Esophagus squamous epithelium (tissue), 4 donors: Measurements from ENCODE around the gene UBE3C.

Source experiments
- POLR2A ChIP-seq, 4 donors: fragments of 450-650 bp; IDR thresholded peaks; one replicate each; pipeline ENCODE4 v1.6.1; 2017; ENCODE audit warnings: antibody characterized with exemption in 4 of 4, mild to moderate bottlenecking in 4 of 4, moderate library complexity in 3 of 4
- TF ChIP-seq, protein P1 (sequence below), 6 experiments: fragments of 450-650 bp in 4 of 6; fragments of 200-600 bp in 2 of 6; sonication (generic) in 2 of 6; IDR thresholded peaks; one replicate each; pipeline ENCODE4 v1.5.1; 2016 to 2019; ENCODE audit warnings: antibody characterized with exemption in 6 of 6, mild to moderate bottlenecking in 4 of 6, moderate library complexity in 4 of 6

DNA sequence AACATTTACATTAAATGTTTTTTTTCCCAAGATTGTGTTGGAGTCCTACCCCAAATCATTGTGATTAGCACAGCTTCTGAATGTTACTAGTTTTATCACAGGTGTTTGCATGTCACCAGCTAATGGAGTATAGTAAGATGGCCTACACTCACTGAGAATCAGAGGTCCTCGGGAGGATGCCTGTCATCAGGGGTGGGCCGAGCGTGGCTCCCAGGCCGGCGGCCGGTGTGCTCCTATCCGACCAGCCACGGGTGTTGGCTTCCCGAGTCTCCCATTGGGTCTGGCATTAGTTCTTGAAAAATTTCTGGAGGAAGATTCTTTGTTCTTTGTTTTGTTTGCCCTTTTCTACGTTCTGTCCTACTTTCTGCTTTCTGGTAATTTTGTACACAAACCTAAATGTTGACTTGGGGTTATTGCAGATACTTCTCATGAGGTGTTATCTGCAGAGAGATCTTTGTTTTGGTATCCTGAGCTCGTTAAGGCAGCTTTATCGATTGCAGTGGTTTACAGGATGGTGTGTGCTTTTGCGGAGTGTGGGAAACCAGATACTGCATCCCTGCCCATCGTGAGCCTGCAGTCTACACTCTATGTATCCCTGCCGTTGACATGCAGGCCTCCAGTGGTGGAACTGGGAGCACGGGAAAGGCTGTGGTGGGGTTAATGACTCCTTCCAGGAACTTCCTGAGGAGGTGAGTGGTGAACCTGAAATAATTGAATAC is 130.8 kb downstream of the UBE3C start:
- no peak for TF ChIP-seq POLR2A (IDR thresholded peaks at IDR 0.05)
- TF ChIP-seq, protein P1, sequence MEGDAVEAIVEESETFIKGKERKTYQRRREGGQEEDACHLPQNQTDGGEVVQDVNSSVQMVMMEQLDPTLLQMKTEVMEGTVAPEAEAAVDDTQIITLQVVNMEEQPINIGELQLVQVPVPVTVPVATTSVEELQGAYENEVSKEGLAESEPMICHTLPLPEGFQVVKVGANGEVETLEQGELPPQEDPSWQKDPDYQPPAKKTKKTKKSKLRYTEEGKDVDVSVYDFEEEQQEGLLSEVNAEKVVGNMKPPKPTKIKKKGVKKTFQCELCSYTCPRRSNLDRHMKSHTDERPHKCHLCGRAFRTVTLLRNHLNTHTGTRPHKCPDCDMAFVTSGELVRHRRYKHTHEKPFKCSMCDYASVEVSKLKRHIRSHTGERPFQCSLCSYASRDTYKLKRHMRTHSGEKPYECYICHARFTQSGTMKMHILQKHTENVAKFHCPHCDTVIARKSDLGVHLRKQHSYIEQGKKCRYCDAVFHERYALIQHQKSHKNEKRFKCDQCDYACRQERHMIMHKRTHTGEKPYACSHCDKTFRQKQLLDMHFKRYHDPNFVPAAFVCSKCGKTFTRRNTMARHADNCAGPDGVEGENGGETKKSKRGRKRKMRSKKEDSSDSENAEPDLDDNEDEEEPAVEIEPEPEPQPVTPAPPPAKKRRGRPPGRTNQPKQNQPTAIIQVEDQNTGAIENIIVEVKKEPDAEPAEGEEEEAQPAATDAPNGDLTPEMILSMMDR (IDR thresholded peaks at IDR 0.05) = no peak
